Neuronal stem cell (in vitro differentiated cells): Measurements from ENCODE around the gene EYS.

ENCODE experiments used
- DNase-seq: peaks from one replicate; pipeline ENCODE4 v3.0.0-alpha.2; 2013; ENCODE audit warnings: low spot score
- H2AFZ ChIP-seq: one replicate; pipeline ENCODE4 v1.6.1; 2013; ENCODE audit warnings: mild to moderate bottlenecking, low read length, inconsistent platforms
- H2AK5ac ChIP-seq: 2 replicates; pipeline ENCODE4 v1.6.1; 2013; ENCODE audit warnings: low read depth, mild to moderate bottlenecking, inconsistent platforms, low read length, moderate library complexity, mixed read lengths
- H2BK120ac ChIP-seq: 2 replicates; pipeline ENCODE4 v1.6.1; 2013; ENCODE audit warnings: low read depth, mild to moderate bottlenecking, inconsistent platforms, low read length, moderate library complexity, mixed read lengths
- H2BK12ac ChIP-seq: one replicate; pipeline ENCODE4 v1.6.1; 2013; ENCODE audit warnings: low read length, inconsistent platforms
- H2BK15ac ChIP-seq: 2 replicates; pipeline ENCODE4 v1.6.1; 2013; ENCODE audit warnings: mild to moderate bottlenecking, low read length, inconsistent platforms, mixed read lengths
- H2BK5ac ChIP-seq: one replicate; pipeline ENCODE4 v1.6.1; 2013; ENCODE audit warnings: inconsistent platforms, mild to moderate bottlenecking, low read length, moderate library complexity
- H3K14ac ChIP-seq: one replicate; pipeline ENCODE4 v1.6.1; 2013; ENCODE audit warnings: low read length, inconsistent platforms
- H3K18ac ChIP-seq: 2 replicates; pipeline ENCODE4 v1.6.1; 2013; ENCODE audit warnings: low read length, inconsistent platforms
- H3K23ac ChIP-seq: 2 replicates; pipeline ENCODE4 v1.6.1; 2013; ENCODE audit warnings: low read depth, mild to moderate bottlenecking, mixed read lengths, low read length, inconsistent platforms; ENCODE audit not compliant: poor library complexity
- H3K27ac ChIP-seq: replicated peaks from 3 replicates; pipeline ENCODE4 v1.5.1; 2013; ENCODE audit warnings: low read length, inconsistent platforms
- H3K27me3 ChIP-seq, 3 experiments: 2 replicates each; pipeline ENCODE4 v1.6.1; 2013; ENCODE audit warnings: low read length in 3 of 3, mild to moderate bottlenecking in 2 of 3, inconsistent platforms in 1 of 3, low read depth in 1 of 3, mixed read lengths in 1 of 3, moderate library complexity in 1 of 3; ENCODE audit not compliant: control insufficient read depth in 3 of 3, insufficient read depth in 3 of 3
- H3K36me3 ChIP-seq, 2 donors: replicated peaks in 1 of 2; 2 replicates each; pipeline ENCODE4 v1.6.1; 2013; ENCODE audit warnings: low read length in 2 of 2; ENCODE audit not compliant: control insufficient read depth in 2 of 2, insufficient read depth in 2 of 2
- H3K4ac ChIP-seq: 2 replicates; pipeline ENCODE4 v1.6.1; 2013; ENCODE audit warnings: inconsistent platforms, mild to moderate bottlenecking, low read length, moderate library complexity
- H3K4me1 ChIP-seq, 2 donors: 1 replicate in 1 of 2; 2 replicates in 1 of 2; pipeline ENCODE4 v1.6.1; 2013; ENCODE audit warnings: low read length in 2 of 2, low read depth in 1 of 2; ENCODE audit not compliant: control insufficient read depth in 2 of 2, insufficient read depth in 1 of 2
- H3K4me2 ChIP-seq: one replicate; pipeline ENCODE4 v1.6.1; 2013; ENCODE audit warnings: mild to moderate bottlenecking, low read length, inconsistent platforms; ENCODE audit not compliant: insufficient read depth, poor library complexity, severe bottlenecking
- H3K4me3 ChIP-seq, 2 donors: 2 replicates each; pipeline ENCODE4 v1.5.1; 2013; ENCODE audit warnings: low read length in 2 of 2, mild to moderate bottlenecking in 2 of 2, inconsistent platforms in 1 of 2, moderate library complexity in 1 of 2
- H3K79me1 ChIP-seq: one replicate; pipeline ENCODE4 v1.6.1; 2013; ENCODE audit warnings: low read depth, mild to moderate bottlenecking, inconsistent platforms, low read length, moderate library complexity
- H3K9ac ChIP-seq: one replicate; pipeline ENCODE4 v1.6.1; 2013; ENCODE audit warnings: mild to moderate bottlenecking, low read depth, low read length, inconsistent platforms; ENCODE audit not compliant: poor library complexity
- H3K9me3 ChIP-seq, 2 donors: replicated peaks in 1 of 2; 2 replicates each; pipeline versions ENCODE3 to v1.6.1; 2013; ENCODE audit warnings: low read length in 2 of 2, mild to moderate bottlenecking in 2 of 2, inconsistent platforms in 1 of 2, low read depth in 1 of 2, mixed read lengths in 1 of 2, moderate library complexity in 1 of 2; ENCODE audit not compliant: control insufficient read depth in 2 of 2, insufficient read depth in 1 of 2
- H4K8ac ChIP-seq: one replicate; pipeline ENCODE4 v1.6.1; 2013; ENCODE audit warnings: low read depth, mild to moderate bottlenecking, inconsistent platforms, low read length, moderate library complexity
- H4K91ac ChIP-seq: one replicate; pipeline ENCODE4 v1.6.1; 2013; ENCODE audit warnings: low read length, low read depth, mild to moderate bottlenecking, inconsistent platforms; ENCODE audit not compliant: poor library complexity
- whole genome bisulfite sequencing, 2 donors: extraction: QIAGEN DNeasy Blood & Tissue Kit; methylation state at CpG; one replicate each; pipeline ENCODE4 v1.1.7; 2013; ENCODE audit warnings: missing lambda C conversion rate in 2 of 2, mixed read lengths in 1 of 2; ENCODE audit not compliant: insufficient read length in 2 of 2, insufficient replicate concordance in 1 of 2; ENCODE audit errors: extremely low coverage in 2 of 2; 5-methylcytosine and 5-hydroxymethylcytosine counted together

EYS gene

GRCh38 chr6:64411226-64411625, 1295.8 kb downstream of the EYS start:
- Histone ChIP-seq H3K27ac (no peak overlapping the region), H3K36me3 (no peaks in the 10 kb centered on the region), H2AFZ (no peak overlapping the region), H2AK5ac (no peak overlapping the region), H3K14ac (no peak overlapping the region), H3K4me1 (no peaks in the 10 kb centered on the region), H4K91ac (no peak overlapping the region), H3K4me3 (no peak overlapping the region), H3K18ac (no peak overlapping the region), H3K79me1 (no peaks in the 10 kb centered on the region), H3K4me2 (no peak overlapping the region), H3K9ac (no peak overlapping the region), H3K4ac (no peak overlapping the region), H3K23ac (no peak overlapping the region), H2BK5ac (no peak overlapping the region), H3K9me3 (no peaks in the 10 kb centered on the region), H2BK12ac (no peak overlapping the region), H3K27me3 (no peaks in the 10 kb centered on the region), H2BK120ac (no peak overlapping the region), H2BK15ac (no peak overlapping the region), H4K8ac (no peak overlapping the region)
- DNase-seq, result no peak

- Histone ChIP-seq H4K8ac (no peak overlapping the region), H2BK15ac (no peak overlapping the region), H3K9ac (no peak overlapping the region), H3K23ac (no peak overlapping the region), H3K27ac (no peak overlapping the region), H3K36me3 (no peaks in the 10 kb centered on the region), H3K4me3 (no peak overlapping the region), H3K4me2 (no peak overlapping the region), H2AFZ (no peak overlapping the region), H3K79me1 (no peaks in the 10 kb centered on the region), H2BK120ac (no peak overlapping the region), H3K9me3 (no peaks in the 10 kb centered on the region), H3K14ac (no peak overlapping the region), H2BK5ac (no peak overlapping the region), H2AK5ac (no peak overlapping the region), H4K91ac (no peak overlapping the region), H2BK12ac (no peak overlapping the region), H3K4me1 (no peaks in the 10 kb centered on the region), H3K27me3 (no peaks in the 10 kb centered on the region), H3K4ac (no peak overlapping the region), H3K18ac (no peak overlapping the region)
- no CpG with 5 or more reads among the region's 1 CpG for WGBS, 2 donors
- no peak for DNase-seq
Observed at GRCh38 chr6:64409948-64410347, 1297.1 kb downstream of the EYS start.

GRCh38 chr6:64404396-64404795, 1302.6 kb downstream of the EYS start:
- no peak overlapping the region for H2BK12ac ChIP-seq
- H2BK120ac ChIP-seq, result no peak overlapping the region
- H2AK5ac ChIP-seq, result no peak overlapping the region
- no peak overlapping the region for H2BK15ac ChIP-seq
- no peaks in the 10 kb centered on the region for H3K4me1 ChIP-seq
- no peaks in the 10 kb centered on the region for H3K79me1 ChIP-seq
- no peaks in the 10 kb centered on the region for H3K9me3 ChIP-seq
- no peak overlapping the region for H2AFZ ChIP-seq
- H3K36me3 ChIP-seq, result no peaks in the 10 kb centered on the region
- H4K8ac ChIP-seq, result no peak overlapping the region
- no CpG with 5 or more reads among the region's 5 CpGs for WGBS, 2 donors
- H3K4ac ChIP-seq, result no peak overlapping the region
- no peak overlapping the region for H3K4me3 ChIP-seq
- H3K4me2 ChIP-seq, result no peak overlapping the region
- no peak overlapping the region for H3K9ac ChIP-seq
- no peak for DNase-seq
- H3K18ac ChIP-seq, result no peak overlapping the region
- H3K23ac ChIP-seq, result no peak overlapping the region
- H3K14ac ChIP-seq, result no peak overlapping the region
- H2BK5ac ChIP-seq, result no peak overlapping the region
- no peak overlapping the region for H3K27ac ChIP-seq
- H4K91ac ChIP-seq, result no peak overlapping the region
- no peaks in the 10 kb centered on the region for H3K27me3 ChIP-seq

GRCh38 chr6:64383277-64383676, 1323.7 kb downstream of the EYS start:
- no peak overlapping the region for H2BK5ac ChIP-seq
- no peaks in the 10 kb centered on the region for H3K36me3 ChIP-seq
- no peaks in the 10 kb centered on the region for H3K9me3 ChIP-seq
- WGBS, 2 donors, result no CpG with 5 or more reads among the region's 2 CpGs
- H3K18ac ChIP-seq, result no peak overlapping the region
- H2BK120ac ChIP-seq, result no peak overlapping the region
- no peak overlapping the region for H3K4me3 ChIP-seq
- H3K9ac ChIP-seq, result no peak overlapping the region
- no peak overlapping the region for H3K4me2 ChIP-seq
- H4K8ac ChIP-seq, result no peak overlapping the region
- no peak overlapping the region for H2AFZ ChIP-seq
- H2BK15ac ChIP-seq, result no peak overlapping the region
- H2BK12ac ChIP-seq, result no peak overlapping the region
- H3K27me3 ChIP-seq, result no peaks in the 10 kb centered on the region
- no peak for DNase-seq
- no peak overlapping the region for H2AK5ac ChIP-seq
- H3K14ac ChIP-seq, result no peak overlapping the region
- H3K4ac ChIP-seq, result no peak overlapping the region
- no peaks in the 10 kb centered on the region for H3K79me1 ChIP-seq
- H3K27ac ChIP-seq, result no peak overlapping the region
- H3K4me1 ChIP-seq, result no peaks in the 10 kb centered on the region
- H4K91ac ChIP-seq, result no peak overlapping the region
- no peak overlapping the region for H3K23ac ChIP-seq
